Breast epithelium (tissue), 4 donors: ENCODE results near the gene LIMCH1. TPM values are rescaled to one million over a fixed set of nuclear protein-coding genes. Genes with fewer than 3 reads are reported as not detected.

Experiments used
- DNase-seq, 2 donors: peaks; one replicate each; pipeline ENCODE4 v3.0.0-alpha.2; 2019; ENCODE audit warnings: low spot score in 2 of 2
- H3K27ac ChIP-seq, 2 donors: fragments of 200-600 bp; sonication (generic) in 1 of 2; one replicate each; pipeline ENCODE4 v1.5.1; 2016 to 2019; ENCODE audit warnings: mild to moderate bottlenecking in 1 of 2
- H3K27me3 ChIP-seq, 2 donors: fragments of 200-600 bp; sonication (generic) in 1 of 2; one replicate each; pipeline versions ENCODE4 v1.5.1 to v1.6.0; 2017 to 2019; ENCODE audit warnings: control low read depth in 1 of 2, mild to moderate bottlenecking in 1 of 2
- H3K36me3 ChIP-seq: fragments of 200-600 bp; one replicate; pipeline ENCODE4 v1.5.1; 2019
- H3K4me1 ChIP-seq, 2 donors: fragments of 200-600 bp; sonication (generic); one replicate each; pipeline ENCODE4 v1.5.1; 2016 to 2019; ENCODE audit warnings: control low read depth in 1 of 2
- H3K4me3 ChIP-seq, 3 donors: fragments of 200-600 bp; sonication (generic); 1 replicate in 2 of 3; 2 replicates in 1 of 3; pipeline ENCODE4 v1.5.1; 2016 to 2019; ENCODE audit warnings: mild to moderate bottlenecking in 3 of 3, moderate library complexity in 2 of 3
- H3K9me3 ChIP-seq, 2 donors: fragments of 200-600 bp; sonication (generic) in 1 of 2; one replicate each; pipeline ENCODE4 v1.5.1; 2016 to 2019; ENCODE audit warnings: control low read depth in 1 of 2
- CTCF ChIP-seq, 3 donors: fragments of 450-650 bp; IDR thresholded peaks; one replicate each; pipeline ENCODE4 v1.5.1; 2016 to 2017; ENCODE audit warnings: antibody characterized with exemption in 3 of 3, mild to moderate bottlenecking in 3 of 3, moderate library complexity in 3 of 3
- POLR2A ChIP-seq: fragments of 450-650 bp; IDR thresholded peaks from one replicate; pipeline ENCODE4 v1.6.1; 2016; ENCODE audit warnings: antibody characterized with exemption, mild to moderate bottlenecking, moderate library complexity
- POLR2AphosphoS5 ChIP-seq, 3 donors: sonication (generic); formaldehyde crosslinking; IDR thresholded peaks; one replicate each; pipeline ENCODE4 v1.6.1; 2017; ENCODE audit warnings: antibody characterized with exemption in 3 of 3
- intact Hi-C: fragments of 100-400 bp; cut with DNase I; formaldehyde crosslinking; loops from one replicate; pipeline ENCODE4 v1.15.1; 2023; ENCODE audit warnings: low total_unique reads
- total RNA-seq, 3 donors: library from RNA; depleted of rRNA; stranded (reverse); fragments of >200 nt; gene quantifications; one replicate each; pipeline ENCODE4 v1.1.0, GENCODE V29; 2016

The LIMCH1 gene
- total RNA-seq, 3 donors from 2014 or later, result 34.6 to 72.2 (median 71.8) TPM

GRCh38 chr4:41600243-41600912, 62.4 kb downstream of the LIMCH1 start:
- intact Hi-C loops, result no loop called here
- no peaks in the 10 kb centered on the region for H3K27me3 ChIP-seq
- DNase-seq, result no peak
- H3K36me3 ChIP-seq, result no peaks in the 10 kb centered on the region
- no peaks in the 10 kb centered on the region for H3K4me1 ChIP-seq
- no peak overlapping the region for H3K4me3 ChIP-seq
- TF ChIP-seq POLR2AphosphoS5 (IDR thresholded peaks at IDR 0.05) (no peak), CTCF (IDR thresholded peaks at IDR 0.05) (no peak), POLR2A (no peak)
- no peaks in the 10 kb centered on the region for H3K9me3 ChIP-seq
- no peak overlapping the region for H3K27ac ChIP-seq

- no peak overlapping the region for H3K27ac ChIP-seq
- H3K27me3 ChIP-seq, result no peaks in the 10 kb centered on the region
- no peak overlapping the region for H3K4me3 ChIP-seq
- intact Hi-C loops, result no loop called here
- no peaks in the 10 kb centered on the region for H3K36me3 ChIP-seq
- no peaks in the 10 kb centered on the region for H3K9me3 ChIP-seq
- TF ChIP-seq POLR2AphosphoS5 (IDR thresholded peaks at IDR 0.05) (no peak), CTCF (IDR thresholded peaks at IDR 0.05) (no peak), POLR2A (no peak)
- DNase-seq, result no peak
- H3K4me1 ChIP-seq, result no peaks in the 10 kb centered on the region
These were observed 63.1 kb downstream of the LIMCH1 start for GRCh38 chr4:41601025-41601424.

- H3K4me1 ChIP-seq, result no peaks in the 10 kb centered on the region
- TF ChIP-seq POLR2AphosphoS5 (IDR thresholded peaks at IDR 0.05) (no peak), CTCF (IDR thresholded peaks at IDR 0.05) (no peak), POLR2A (no peak)
- H3K4me3 ChIP-seq, result no peak overlapping the region
- DNase-seq, result no peak
- no peaks in the 10 kb centered on the region for H3K27me3 ChIP-seq
- intact Hi-C loops, result no loop called here
- no peaks in the 10 kb centered on the region for H3K36me3 ChIP-seq
- H3K27ac ChIP-seq, result no peak overlapping the region
- no peaks in the 10 kb centered on the region for H3K9me3 ChIP-seq
These were observed 64.2 kb downstream of the LIMCH1 start for GRCh38 chr4:41602113-41602512.

GRCh38 chr4:41602886-41603498, 65.0 kb downstream of the LIMCH1 start:
- no peaks in the 10 kb centered on the region for H3K36me3 ChIP-seq
- H3K27me3 ChIP-seq, result no peaks in the 10 kb centered on the region
- no peak overlapping the region for H3K27ac ChIP-seq
- intact Hi-C loops, result no loop called here
- DNase-seq, result no peak
- H3K9me3 ChIP-seq, result no peaks in the 10 kb centered on the region
- no peak overlapping the region for H3K4me3 ChIP-seq
- TF ChIP-seq CTCF (IDR thresholded peaks at IDR 0.05) (no peak), POLR2AphosphoS5 (IDR thresholded peaks at IDR 0.05) (no peak), POLR2A (no peak)
- no peaks in the 10 kb centered on the region for H3K4me1 ChIP-seq

GRCh38 chr4:41609851-41610250, 71.9 kb downstream of the LIMCH1 start:
- H3K9me3 ChIP-seq, result no peaks in the 10 kb centered on the region
- intact Hi-C loops, result no loop called here
- TF ChIP-seq POLR2AphosphoS5 (IDR thresholded peaks at IDR 0.05) (no peak), POLR2A (no peak), CTCF (IDR thresholded peaks at IDR 0.05) (no peak)
- H3K4me3 ChIP-seq, result no peak overlapping the region
- H3K27ac ChIP-seq, result no peak overlapping the region
- no peaks in the 10 kb centered on the region for H3K27me3 ChIP-seq
- no peaks in the 10 kb centered on the region for H3K4me1 ChIP-seq
- no peaks in the 10 kb centered on the region for H3K36me3 ChIP-seq
- no peak for DNase-seq
